Adrenal gland (tissue), 12 donors: ENCODE data around the gene CD80. TPM values are rescaled to one million over a fixed set of nuclear protein-coding genes. Genes with fewer than 3 reads are reported as not detected.

ENCODE experiments used
- DNase-seq, 7 donors: peaks; one replicate each; pipeline ENCODE4 v3.0.0-alpha.2; 2019 to 2020
- H3K27ac ChIP-seq, 5 donors: fragments of 200-600 bp; sonication (generic) in 4 of 5; 1 replicate in 3 of 5; 2 replicates in 2 of 5; pipeline versions ENCODE4 v1.5.1 to v1.8.0; 2016 to 2020; ENCODE audit warnings: mild to moderate bottlenecking in 1 of 5
- H3K27me3 ChIP-seq: fragments of 200-600 bp; 2 replicates; pipeline ENCODE4 v1.8.0; 2021
- H3K36me3 ChIP-seq, 2 donors: fragments of 200-600 bp; replicated peaks in 1 of 2; 1 replicate in 1 of 2; 2 replicates in 1 of 2; pipeline versions ENCODE4 v1.5.1 to v1.8.0; 2018 to 2022
- H3K4me1 ChIP-seq, 2 donors: fragments of 200-600 bp; replicated peaks in 1 of 2; 1 replicate in 1 of 2; 2 replicates in 1 of 2; pipeline versions ENCODE4 v1.5.1 to v1.8.0; 2018 to 2021
- H3K4me3 ChIP-seq, 4 donors: fragments of 200-600 bp; sonication (generic) in 3 of 4; one replicate each; pipeline ENCODE4 v1.5.1; 2016 to 2018
- H3K9me3 ChIP-seq, 3 donors: fragments of 200-600 bp; sonication (generic) in 1 of 3; replicated peaks in 1 of 3; 1 replicate in 2 of 3; 2 replicates in 1 of 3; pipeline versions ENCODE4 v1.5.1 to v1.8.0; 2016 to 2021
- CTCF ChIP-seq, 6 experiments: fragments of 450-650 bp in 4 of 6; fragments of 200-600 bp in 2 of 6; sonication (generic) in 1 of 6; IDR thresholded peaks; 1 replicate in 5 of 6; 2 replicates in 1 of 6; pipeline versions ENCODE4 v1.5.1 to v1.8.0; 2016 to 2021; ENCODE audit warnings: antibody characterized with exemption in 6 of 6, mild to moderate bottlenecking in 2 of 6, moderate library complexity in 1 of 6
- POLR2A ChIP-seq, 2 donors: fragments of 450-650 bp; IDR thresholded peaks; one replicate each; pipeline ENCODE4 v1.6.1; 2017; ENCODE audit warnings: antibody characterized with exemption in 2 of 2, mild to moderate bottlenecking in 2 of 2, moderate library complexity in 1 of 2
- WGBS, 4 donors: extraction: QIAGEN DNeasy Blood & Tissue Kit in 2 of 4; methylation state at CpG; one replicate each; pipeline versions ENCODE4 v1.1.5 to v1.1.7; 2013 to 2017; 5-methylcytosine and 5-hydroxymethylcytosine counted together
- intact Hi-C, 2 donors: fragments of 100-400 bp; cut with DNase I; formaldehyde crosslinking; loops; one replicate each; pipeline versions ENCODE4 v1.14.1 to v1.15.0; 2022 to 2023
- polyA plus RNA-seq, 3 donors: library from polyadenylated mRNA; stranded (reverse); fragments of 200-250 nt in 2 of 3; fragments of 350-450 nt in 1 of 3; fragmentation: Illumina TruSeq in 1 of 3; extraction: RNeasy Lipid Tissue Mini Kit (QIAGEN cat#74804) in 1 of 3; gene quantifications; one replicate each; pipeline ENCODE4 v1.2.3, GENCODE V29; 2013 to 2014
- total RNA-seq, 9 donors: library from RNA; depleted of rRNA in 4 of 9; stranded (reverse); fragments of >200 nt in 4 of 9; fragments of 120-200 nt in 1 of 9; fragmentation: NEBNext Ultra II Directional in 1 of 9; extraction: Animal tissue kit (Norgen Biotek cat#: 25700) in 1 of 9; gene quantifications; one replicate each; pipeline versions ENCODE4 v1.1.0 to v1.2.4, GENCODE V29; 2013 to 2023
- donor health status: healthy with polysubstance abuse.
- donor health status: Bipolar disorder and iron deficiency.
- donor health status: DM: yes; HTN: yes; CAD: no.
- donor health status: DM: no; HTN: no; CAD: no.
- donor health status: DM: no; HTN: no; CAD: no.
- donor health status: DM: yes; HTN: yes; CAD: no.

CD80 gene
- total and polyA plus RNA-seq, 12 donors = 0.07 to 2.0 (median 0.55) TPM; not detected in 1

DNA sequence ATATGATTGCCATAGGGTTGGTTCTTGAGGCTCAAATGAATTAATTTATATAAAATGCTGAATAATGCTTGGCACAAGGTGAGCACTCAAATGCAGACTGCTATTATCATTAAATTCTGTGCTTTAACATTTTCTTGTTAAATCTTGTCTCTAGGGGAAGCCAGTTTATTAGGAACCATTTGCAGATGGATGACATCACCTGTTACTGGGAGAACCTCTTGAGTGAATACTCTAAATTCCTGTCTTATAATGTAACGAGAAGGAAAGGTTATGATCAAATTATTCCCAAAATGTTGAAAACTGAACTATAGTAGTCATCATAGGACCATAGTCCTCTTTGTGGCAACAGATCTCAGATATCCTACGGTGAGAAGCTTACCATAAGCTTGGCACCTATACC, 67.3 kb downstream of the CD80 start:
- intact Hi-C loops = no loop called here
- Histone ChIP-seq H3K36me3 (peaks cover 0 to 9% of the 10 kb centered on the region in 2 donors), H3K9me3 (no peaks in the 10 kb centered on the region), H3K4me3 (no peak overlapping the region), H3K27me3 (no peaks in the 10 kb centered on the region), H3K27ac (no peak overlapping the region), H3K4me1 (no peaks in the 10 kb centered on the region)
- no peak for DNase-seq
- WGBS, 4 donors = 88 to 97% (median 93%) methylated on average over 2 of the region's 2 CpGs
- no peak for TF ChIP-seq POLR2A (IDR thresholded peaks at IDR 0.05)
- no peak for TF ChIP-seq CTCF (IDR thresholded peaks at IDR 0.05)

GRCh38 chr3:119490153-119490552, 69.3 kb downstream of the CD80 start:
- Histone ChIP-seq H3K27me3 (no peaks in the 10 kb centered on the region), H3K4me1 (no peaks in the 10 kb centered on the region), H3K27ac (no peak overlapping the region), H3K9me3 (no peaks in the 10 kb centered on the region), H3K36me3 (peaks cover 0 to 26% of the 10 kb centered on the region in 2 donors), H3K4me3 (no peak overlapping the region)
- no peak for DNase-seq
- TF ChIP-seq CTCF (IDR thresholded peaks at IDR 0.05) (no peak), POLR2A (IDR thresholded peaks at IDR 0.05) (no peak)
- intact Hi-C loops = no loop called here
- WGBS, 4 donors = 93 to 96% (median 94%) methylated on average over 2 of the region's 2 CpGs

DNA sequence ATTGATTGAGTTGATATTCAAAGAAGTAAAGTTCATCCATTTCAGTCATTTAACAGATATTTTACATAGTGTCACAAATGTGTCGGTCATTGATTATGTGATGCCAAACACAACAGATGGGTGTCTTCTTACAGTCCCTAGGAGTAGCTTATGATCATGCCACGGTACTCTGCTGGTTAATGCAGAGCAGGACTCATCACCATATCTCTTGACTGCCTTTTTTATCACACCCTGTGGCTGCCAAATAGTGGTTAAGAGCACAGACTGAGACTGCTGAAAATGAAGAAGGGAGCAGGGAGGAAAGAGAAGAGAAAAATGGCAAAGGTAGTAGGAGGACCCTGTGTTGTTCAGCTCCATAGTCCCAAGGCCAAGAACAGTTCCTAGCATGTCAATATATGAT, 73.9 kb downstream of the CD80 start:
- H3K36me3 ChIP-seq = peaks cover 0 to 34% of the 10 kb centered on the region in 2 donors
- H3K9me3 ChIP-seq = no peaks in the 10 kb centered on the region
- 92 to 97% (median 97%) methylated on average over 2 of the region's 2 CpGs for WGBS, 4 donors
- intact Hi-C loops = no loop called here
- no peak overlapping the region for H3K4me3 ChIP-seq
- DNase-seq = no peak
- TF ChIP-seq POLR2A (IDR thresholded peaks at IDR 0.05) (no peak), CTCF (IDR thresholded peaks at IDR 0.05) (no peak)
- H3K4me1 ChIP-seq = no peaks in the 10 kb centered on the region
- no peak overlapping the region for H3K27ac ChIP-seq
- no peaks in the 10 kb centered on the region for H3K27me3 ChIP-seq

GRCh38 chr3:119483101-119483500, 76.3 kb downstream of the CD80 start:
- Histone ChIP-seq H3K36me3 (peaks cover 0 to 39% of the 10 kb centered on the region in 2 donors), H3K9me3 (no peaks in the 10 kb centered on the region), H3K4me1 (no peaks in the 10 kb centered on the region), H3K27me3 (no peaks in the 10 kb centered on the region), H3K4me3 (no peak overlapping the region), H3K27ac (no peak overlapping the region)
- intact Hi-C loops = no loop called here
- no peak for DNase-seq
- WGBS, 4 donors = 79 to 98% (median 89%) methylated on average over 1 of the region's 1 CpG
- TF ChIP-seq CTCF (IDR thresholded peaks at IDR 0.05) (no peak), POLR2A (IDR thresholded peaks at IDR 0.05) (no peak)
